Inflammatory macrophage treated with lipopolysaccharide for 4 hours (primary cell): ENCODE data around the gene STXBP4.
A peak's percentile ranks its signal among the peaks of the same experiment; 100 is the strongest.

Experiments
- DNase-seq: peaks from one replicate; pipeline ENCODE4 v3.0.0-alpha.2; 2020

Gene STXBP4

DNA sequence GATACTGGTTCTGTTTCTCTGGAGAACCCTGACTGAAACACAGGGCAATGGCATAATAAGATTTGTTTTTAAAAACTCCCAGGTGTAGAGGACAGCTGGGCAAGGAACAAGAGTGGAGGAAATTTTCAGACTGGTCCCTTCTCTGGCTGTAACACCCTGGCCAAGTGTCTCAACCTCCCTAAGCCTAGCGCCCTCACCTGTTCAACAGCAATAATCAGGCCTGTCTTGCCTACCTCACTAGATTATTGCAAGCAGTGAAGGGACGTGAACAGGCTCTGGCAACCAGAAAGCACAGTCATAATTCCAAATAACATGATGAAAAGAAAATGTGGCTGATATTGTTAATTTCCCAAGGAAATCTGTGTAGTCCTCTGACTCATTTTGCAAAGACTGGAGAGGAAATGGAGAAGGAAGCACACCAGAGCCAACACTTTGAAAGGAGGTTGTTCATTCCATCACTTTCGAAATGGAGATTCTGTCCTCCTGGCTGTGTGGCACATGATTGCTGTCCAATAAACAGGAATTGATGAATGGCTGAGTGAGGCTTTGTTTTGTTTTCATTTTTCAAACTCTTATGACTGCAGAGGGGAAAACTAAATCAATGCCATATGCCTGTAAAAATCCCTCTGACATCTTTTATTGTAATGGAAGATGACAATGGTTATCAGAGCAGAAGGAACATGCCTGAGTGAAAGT is 208.7 kb downstream of the STXBP4 start:
- DNase-seq, result no peak

- DNase-seq, result no peak
Observed at GRCh38 chr17:55177855-55178217, 209.3 kb downstream of the STXBP4 start.

- no peak for DNase-seq
Observed at GRCh38 chr17:55186937-55187770, 218.6 kb downstream of the STXBP4 start.

DNA sequence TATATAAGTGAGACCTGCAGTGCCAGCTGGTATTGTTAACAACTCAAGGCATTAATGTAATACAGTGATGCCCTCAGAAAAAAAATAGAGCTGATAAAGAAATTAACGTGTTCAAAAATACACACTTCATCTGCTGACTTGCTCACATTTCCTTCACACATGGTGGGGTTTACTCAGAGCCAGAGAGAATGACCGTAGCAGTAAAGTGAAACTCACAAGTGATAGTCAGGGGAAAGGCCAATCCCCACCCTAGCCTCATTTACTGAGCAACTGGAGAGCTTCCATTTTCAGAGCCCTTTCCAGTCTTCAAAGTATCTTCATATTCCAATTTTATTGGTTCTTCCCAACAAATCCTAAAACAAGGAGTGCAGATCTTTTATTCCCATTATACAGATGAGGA is 222.2 kb downstream of the STXBP4 start:
- no peak for DNase-seq

- DNase-seq, result no peak
Observed at GRCh38 chr17:55198690-55199370, 230.3 kb downstream of the STXBP4 start.

- DNase-seq, result no peak
Observed at GRCh38 chr17:55200904-55201303, 232.3 kb downstream of the STXBP4 start.

- no peak for DNase-seq
Observed at GRCh38 chr17:55201308-55201932, 232.9 kb downstream of the STXBP4 start.

DNA sequence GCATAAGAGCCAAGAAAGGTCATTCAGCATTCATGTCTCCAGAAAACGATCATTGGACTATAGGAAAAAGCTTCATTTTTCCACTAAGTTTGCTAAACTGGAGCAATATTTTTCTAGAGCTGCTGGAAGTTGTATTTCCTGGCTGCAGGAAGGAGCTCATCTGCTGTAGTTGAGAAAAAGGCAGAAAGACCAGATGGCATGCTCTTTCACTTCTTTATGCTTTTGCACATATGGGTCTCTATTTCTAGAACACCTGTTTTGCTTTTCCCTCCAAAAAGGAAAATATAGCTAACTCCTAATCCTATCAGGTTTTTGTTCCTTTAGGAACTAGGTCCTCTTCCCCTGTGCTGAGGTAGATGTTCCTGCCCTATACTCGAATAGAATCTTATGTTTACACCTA is 234.3 kb downstream of the STXBP4 start:
- DNase-seq, result no peak

DNA sequence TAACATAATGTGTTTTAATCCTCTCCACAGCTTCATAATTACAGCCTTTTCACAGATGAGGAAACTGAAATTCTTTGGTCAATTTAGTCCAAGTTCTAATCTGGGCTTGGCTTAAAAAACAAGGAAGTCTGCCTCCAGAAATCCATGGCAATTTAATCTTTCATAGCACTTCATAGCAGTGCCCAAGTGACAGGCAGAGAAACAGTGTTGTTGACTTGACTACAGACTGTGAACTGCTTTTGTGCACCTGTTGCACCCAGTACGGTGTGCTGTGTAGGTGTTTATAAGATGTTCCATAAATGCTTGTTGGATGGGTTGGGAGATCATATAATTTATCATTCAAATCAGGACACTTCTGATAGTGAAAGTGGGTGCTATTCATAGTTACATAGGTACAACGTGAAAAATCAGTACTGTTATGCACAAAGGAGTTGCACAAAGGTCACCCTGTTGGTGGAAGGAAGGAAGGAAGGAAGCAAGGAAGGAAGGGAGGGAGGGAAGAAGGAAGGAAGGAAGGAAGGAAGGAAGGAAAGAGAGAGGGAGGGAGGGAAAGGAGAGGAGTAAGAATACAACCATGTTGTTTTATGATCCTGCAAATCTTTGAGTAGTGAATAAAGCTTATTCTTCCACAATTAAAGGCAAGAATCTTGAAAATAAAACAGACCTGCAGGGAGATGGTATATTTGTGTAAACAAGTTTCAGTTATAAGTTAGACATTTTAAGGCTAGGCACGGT is 239.7 kb downstream of the STXBP4 start:
- no peak for DNase-seq

GRCh38 chr17:55210292-55210691 is 241.7 kb downstream of the STXBP4 start:
- DNase-seq, result no peak

DNA sequence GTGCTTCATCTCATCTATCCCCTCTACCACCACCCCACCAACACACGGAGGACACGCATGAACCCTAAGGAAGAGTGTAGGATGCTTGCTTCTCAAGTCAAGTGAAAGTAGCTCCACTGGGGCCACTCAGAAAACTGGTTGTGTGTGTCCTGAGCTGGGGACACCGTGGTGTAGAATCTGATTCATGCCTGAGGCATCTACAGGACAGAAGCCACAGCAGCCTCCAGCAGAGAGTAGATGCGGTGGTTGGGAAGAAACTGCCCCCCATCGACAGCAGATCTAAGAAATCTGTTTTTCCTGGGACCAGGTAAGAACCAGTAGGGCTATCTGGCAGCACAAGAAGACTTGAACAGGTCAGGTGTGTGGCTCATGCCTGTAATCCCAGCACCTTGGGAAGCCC is 244.3 kb downstream of the STXBP4 start:
- no peak for DNase-seq

GRCh38 chr17:55215711-55216110 is 247.1 kb downstream of the STXBP4 start:
- DNase-seq, result no peak

- DNase-seq, result no peak
Observed at GRCh38 chr17:55216888-55217287, 248.3 kb downstream of the STXBP4 start.

- peak; percentile 4 for DNase-seq
Observed at GRCh38 chr17:55219459-55219858, 250.9 kb downstream of the STXBP4 start.

GRCh38 chr17:55219934-55220333 is 251.4 kb downstream of the STXBP4 start:
- DNase-seq, result no peak
